GM10266 (cell line): Measurements from ENCODE around the gene KANK3.
"Not testable (repeated sequence)": the region's sequence is repeated elsewhere in the genome, so short reads cannot be mapped to it uniquely, and the experiment has no call there.

Experiments used
- DNase-seq: peaks from one replicate; pipeline ENCODE4 v3.0.0; 2012; ENCODE audit errors: extremely low spot score
- TF ChIP-seq, protein P1 (sequence below): IDR thresholded peaks from 2 replicates; pipeline ENCODE4 v1.5.1; 2012; ENCODE audit warnings: mild to moderate bottlenecking, low read depth; ENCODE audit not compliant: control insufficient read depth, insufficient read depth; ENCODE audit errors: missing control alignments

KANK3 gene

DNA sequence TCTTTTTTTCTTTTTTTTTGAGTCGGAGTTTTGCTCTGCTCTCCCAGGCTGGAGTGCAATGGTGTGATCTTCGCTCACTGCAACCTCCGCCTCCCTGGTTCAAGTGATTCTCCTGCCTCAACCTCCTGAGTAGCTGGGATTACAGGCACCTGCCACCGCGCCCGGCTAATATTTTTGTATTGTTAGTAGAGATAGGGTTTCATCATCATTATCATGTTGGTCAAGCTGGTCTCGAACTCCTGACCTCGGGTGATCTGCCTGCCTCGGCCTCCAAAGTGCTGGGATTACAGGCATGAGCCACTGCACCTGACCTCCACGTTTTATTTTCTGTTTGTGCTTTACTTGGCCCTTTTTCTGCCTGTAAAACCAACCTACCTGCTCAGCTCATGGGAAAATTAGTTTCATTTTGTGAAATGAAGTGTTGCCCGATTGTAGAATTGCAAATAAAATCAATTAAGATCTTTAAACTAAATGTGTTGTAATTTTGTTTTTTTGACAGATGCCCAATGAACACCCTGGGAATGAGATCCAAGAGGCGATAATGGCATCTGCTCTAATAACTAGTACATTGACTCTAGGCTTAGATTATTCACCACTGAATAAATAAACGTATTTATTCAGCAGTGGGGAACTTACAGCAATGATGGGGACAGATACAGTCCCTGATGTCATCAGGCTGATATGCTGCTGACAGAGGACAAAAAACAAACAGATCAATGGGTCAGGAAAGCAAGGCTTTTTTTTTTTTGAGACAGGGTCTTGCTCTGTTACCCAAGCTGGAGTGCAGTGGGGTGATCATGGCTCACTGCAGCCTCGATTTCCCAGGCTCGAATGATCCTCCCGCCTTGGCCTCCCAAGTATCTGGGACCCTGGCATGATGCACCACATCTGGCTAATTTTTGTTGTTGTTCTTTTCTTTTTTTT lies 44.9 kb upstream of the KANK3 start:
- no peak for DNase-seq
- TF ChIP-seq, protein P1, sequence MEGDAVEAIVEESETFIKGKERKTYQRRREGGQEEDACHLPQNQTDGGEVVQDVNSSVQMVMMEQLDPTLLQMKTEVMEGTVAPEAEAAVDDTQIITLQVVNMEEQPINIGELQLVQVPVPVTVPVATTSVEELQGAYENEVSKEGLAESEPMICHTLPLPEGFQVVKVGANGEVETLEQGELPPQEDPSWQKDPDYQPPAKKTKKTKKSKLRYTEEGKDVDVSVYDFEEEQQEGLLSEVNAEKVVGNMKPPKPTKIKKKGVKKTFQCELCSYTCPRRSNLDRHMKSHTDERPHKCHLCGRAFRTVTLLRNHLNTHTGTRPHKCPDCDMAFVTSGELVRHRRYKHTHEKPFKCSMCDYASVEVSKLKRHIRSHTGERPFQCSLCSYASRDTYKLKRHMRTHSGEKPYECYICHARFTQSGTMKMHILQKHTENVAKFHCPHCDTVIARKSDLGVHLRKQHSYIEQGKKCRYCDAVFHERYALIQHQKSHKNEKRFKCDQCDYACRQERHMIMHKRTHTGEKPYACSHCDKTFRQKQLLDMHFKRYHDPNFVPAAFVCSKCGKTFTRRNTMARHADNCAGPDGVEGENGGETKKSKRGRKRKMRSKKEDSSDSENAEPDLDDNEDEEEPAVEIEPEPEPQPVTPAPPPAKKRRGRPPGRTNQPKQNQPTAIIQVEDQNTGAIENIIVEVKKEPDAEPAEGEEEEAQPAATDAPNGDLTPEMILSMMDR: no peak

DNA sequence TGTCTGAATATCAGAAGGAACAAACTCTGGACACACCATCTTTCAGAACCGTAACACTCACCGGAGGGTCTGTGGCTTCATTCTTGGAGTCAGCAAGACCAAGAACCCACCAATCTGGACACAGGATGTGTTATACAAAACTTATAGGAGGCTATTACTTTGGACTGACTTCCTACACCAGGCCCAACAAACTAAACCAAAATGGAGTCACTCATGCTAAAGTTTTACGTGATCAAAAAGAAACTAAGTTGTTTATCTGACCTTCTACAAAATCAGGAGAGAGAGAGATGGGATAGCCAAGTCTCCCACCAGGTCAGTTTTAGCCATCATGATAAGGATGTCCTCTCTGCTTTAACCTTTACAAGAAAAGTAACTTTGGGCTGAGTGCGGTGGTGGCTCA lies 43.9 kb upstream of the KANK3 start:
- no peak for DNase-seq
- TF ChIP-seq, protein P1: no peak

DNA sequence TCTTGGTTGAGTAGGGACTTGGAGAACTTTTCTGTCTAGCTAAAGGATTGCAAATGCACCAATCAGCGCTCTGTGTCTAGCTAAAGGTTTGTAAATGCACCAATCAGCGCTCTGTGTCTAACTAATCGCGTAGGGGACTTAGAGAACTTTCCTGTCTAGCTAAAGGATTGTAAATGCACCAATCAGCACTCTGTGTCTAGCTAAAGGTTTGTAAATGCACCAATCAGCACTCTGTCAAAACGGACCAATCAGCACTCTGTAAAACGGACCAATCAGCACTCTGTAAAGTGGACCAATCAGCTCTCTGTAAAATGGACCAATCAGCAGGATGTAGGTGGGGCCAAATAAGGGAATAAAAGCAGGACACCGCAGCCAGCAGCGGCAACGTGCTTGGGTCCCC lies 43.4 kb upstream of the KANK3 start:
- DNase-seq: not testable (repeated sequence)

DNA sequence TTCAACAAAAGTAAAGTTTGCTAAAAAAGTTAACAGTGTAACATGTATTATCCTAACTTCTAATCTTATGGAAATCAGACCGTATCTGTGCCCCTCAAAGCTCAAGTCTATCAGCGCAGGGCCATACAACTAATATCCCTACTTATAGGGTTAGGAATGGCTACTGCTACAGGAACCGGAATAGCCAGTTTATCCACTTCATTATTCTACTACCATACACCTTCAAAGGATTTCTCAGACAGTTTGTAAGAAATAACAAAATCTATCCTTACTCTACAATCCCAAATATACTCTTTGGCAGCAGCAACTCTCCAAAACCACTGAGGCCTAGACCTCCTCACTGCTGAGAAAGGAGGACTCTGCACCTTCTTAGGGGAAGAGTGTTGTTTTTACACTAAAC lies 42.5 kb upstream of the KANK3 start:
- not testable (repeated sequence) for DNase-seq

DNA sequence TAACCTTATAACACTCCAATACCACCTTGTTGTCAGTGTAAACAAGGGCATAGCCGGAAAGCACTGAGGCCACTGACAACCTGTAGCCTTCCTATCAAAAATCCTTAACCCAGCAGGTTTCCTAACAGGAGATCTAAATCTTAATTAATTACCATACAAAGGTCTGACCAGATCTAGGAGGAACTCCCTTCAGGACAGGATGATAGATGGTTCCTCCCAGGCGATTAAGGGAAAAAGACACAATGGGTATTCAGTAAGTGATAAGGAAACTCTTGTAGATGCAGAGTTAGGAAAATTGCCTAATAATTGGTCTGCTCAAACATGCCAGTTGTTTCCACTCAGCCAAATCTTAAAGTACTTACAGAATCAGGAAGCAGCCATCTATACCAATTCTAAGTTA lies 42.0 kb upstream of the KANK3 start:
- DNase-seq: not testable (repeated sequence)

DNA sequence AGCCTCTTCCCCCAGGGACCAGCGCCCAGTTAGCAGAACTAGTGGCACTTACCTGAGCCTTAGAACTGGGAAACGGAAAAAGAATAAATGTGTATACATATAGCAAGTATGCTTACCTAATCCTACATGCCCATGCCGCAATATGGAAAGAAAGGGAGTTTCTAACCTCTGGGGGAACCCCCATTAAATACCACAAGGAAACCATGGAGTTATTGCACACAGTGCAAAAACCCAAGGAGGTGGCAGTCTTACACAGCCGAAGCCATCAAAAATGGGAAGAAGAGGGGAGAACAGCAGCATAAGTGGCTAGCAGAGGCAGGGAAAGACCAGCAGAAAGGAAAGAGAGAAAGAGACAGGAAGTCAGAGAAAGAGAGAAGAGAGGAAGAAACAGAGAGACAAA lies 41.5 kb upstream of the KANK3 start:
- DNase-seq: not testable (repeated sequence)

DNA sequence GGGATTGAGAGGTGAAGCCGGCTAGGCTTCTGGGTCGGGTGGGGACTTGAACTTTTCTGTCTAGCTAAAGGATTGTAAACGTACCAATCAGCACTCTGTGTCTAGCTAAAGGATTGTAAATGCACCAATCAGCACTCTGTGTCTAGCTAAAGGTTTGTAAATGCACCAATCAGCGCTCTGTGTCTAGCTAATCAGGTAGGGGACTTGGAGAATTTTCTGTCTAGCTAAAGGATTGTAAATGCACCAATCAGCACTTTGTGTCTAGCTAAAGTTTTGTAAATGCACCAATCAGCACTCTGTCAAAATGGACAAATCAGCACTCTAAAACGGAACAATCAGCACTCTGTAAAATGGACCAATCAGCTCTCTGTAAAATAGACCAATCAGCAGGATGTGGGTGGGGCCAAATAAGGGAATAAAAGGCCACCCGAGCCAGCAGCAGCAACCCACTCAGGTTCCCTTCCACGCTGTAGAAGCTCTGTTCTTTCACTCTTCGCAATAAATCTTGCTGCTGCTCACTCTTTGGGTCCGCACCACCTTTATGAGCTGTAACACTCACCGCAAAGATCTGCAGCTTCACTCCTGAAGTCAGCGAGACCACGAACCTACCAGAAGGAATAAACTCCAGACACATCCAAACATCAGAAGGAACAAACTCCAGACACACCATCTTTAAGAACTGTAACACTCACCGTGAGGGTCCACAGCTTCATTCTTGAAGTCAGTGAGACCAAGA lies 36.3 kb upstream of the KANK3 start:
- DNase-seq: not testable (repeated sequence)

DNA sequence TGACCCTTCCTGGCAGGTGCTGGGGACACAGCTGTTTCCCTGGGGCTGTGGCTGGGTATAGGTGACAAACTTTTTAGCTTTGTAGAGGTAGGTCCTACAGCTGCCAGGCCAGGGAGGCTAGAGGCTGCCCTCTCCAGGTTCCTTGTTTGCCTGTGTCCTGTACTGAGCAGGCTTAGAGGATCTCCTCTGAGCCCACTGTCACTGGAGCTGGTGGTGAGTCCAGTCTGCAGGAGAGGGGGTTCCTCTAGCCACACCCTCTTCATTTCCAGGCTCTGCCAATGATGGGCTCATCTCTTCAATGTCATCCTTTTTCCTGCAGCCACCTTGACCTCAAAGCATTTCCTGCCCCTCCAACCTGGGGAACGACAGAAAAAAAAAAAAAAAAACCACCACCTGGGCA lies 34.5 kb upstream of the KANK3 start:
- DNase-seq: no peak
- TF ChIP-seq, protein P1: no peak

DNA sequence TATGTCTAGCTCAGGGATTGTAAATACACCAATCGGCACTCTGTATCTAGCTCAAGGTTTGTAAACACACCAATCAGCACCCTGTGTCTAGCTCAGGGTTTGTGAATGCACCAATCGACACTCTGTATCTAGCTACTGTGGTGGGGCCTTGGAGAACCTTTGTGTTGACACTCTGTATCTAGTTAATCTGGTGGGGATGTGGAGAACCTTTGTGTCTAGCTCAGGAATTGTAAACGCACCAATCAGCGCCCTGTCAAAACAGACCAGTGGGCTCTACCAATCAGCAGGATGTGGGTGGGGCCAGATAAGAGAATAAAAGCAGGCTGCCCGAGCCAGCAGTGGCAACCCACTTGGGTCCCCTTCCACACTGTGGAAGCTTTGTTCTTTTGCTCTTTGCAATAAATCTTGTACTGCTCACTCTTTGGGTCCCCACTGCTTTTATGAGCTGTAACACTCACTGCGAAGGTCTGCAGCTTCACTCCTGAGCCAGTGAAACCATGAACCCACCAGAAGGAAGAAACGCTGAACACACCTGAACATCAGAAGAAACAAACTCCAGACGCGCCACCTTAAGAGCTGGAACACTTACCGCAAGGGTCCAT lies 33.4 kb upstream of the KANK3 start:
- DNase-seq: not testable (repeated sequence)

DNA sequence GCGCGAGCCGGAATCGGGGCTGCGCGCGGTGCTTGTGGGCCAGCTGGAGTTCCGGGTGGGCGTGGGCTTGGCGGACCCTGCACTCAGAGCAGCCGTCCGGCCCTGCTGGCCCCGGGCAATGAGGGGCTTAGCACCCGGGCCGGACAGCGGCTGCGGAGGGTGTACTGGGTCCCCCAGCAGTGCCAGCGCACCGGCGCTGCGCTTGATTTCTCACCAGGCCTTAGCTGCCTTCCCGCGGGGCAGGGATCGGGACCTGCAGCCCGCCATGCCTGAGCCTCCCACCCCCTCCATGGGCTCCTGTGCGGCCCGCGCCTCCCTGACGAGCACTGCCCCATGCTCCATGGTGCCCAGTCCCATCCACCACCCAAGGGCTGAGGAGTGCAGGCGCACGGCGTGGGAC lies 32.7 kb upstream of the KANK3 start:
- DNase-seq: not testable (repeated sequence)

DNA sequence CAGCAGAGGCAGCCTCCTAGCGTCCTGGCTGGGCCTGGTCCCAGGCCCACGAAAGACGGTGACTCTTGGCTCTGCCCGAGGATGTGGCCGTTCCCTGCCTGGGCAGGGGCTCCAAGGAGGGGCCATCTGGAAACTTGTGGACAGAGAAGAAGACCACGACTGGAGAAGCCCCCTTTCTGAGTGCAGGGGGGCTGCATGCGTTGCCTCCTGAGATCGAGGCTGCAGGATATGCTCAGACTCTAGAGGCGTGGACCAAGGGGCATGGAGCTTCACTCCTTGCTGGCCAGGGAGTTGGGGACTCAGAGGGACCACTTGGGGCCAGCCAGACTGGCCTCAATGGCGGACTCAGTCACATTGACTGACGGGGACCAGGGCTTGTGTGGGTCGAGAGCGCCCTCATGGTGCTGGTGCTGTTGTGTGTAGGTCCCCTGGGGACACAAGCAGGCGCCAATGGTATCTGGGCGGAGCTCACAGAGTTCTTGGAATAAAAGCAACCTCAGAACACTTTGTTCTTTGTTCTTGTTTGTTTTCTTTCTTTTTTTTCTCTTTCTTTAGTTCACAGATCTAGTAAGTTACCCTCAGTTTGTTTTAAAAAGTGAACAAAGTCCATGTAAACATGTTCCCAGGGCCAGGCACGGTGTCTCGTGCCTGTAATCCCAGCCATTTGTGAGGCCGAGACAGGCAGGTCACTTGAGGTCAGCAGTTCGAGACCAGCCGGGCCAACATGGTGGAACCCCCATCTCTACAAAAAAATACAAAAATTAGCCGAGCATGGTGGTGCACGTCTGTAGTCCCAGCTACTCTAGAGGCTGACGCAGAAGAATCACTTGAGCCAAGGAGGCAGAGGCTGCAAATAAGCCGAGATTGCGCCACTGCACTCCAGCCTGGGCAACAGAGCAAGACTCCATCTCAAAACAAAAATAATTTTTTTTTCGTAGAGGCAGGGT lies 31.1 kb upstream of the KANK3 start:
- TF ChIP-seq, protein P1: no peak
- DNase-seq: no peak
